HEK293 (cell line): ENCODE measurements around the gene RABAC1.

Experiments
- CTCF ChIP-seq: fragments of 450-650 bp; formaldehyde crosslinking; IDR thresholded peaks from 2 replicates; pipeline ENCODE4 v1.5.1; 2016; ENCODE audit warnings: missing biosample characterization, missing genetic modification characterization
- ZBTB49 ChIP-seq: fragments of 450-650 bp; formaldehyde crosslinking; IDR thresholded peaks from 2 replicates; pipeline ENCODE4 v1.5.1; 2016; ENCODE audit warnings: missing biosample characterization, missing genetic modification characterization, low read depth
- ZFHX2 ChIP-seq: fragments of 450-650 bp; formaldehyde crosslinking; conservative IDR thresholded peaks from 2 replicates; pipeline ENCODE4 v1.5.1; 2016; ENCODE audit warnings: missing biosample characterization, missing genetic modification characterization
- ZNF211 ChIP-seq: fragments of 450-650 bp; formaldehyde crosslinking; IDR thresholded peaks from 2 replicates; pipeline ENCODE4 v1.5.1; 2016; ENCODE audit warnings: low read depth, missing biosample characterization, missing genetic modification characterization
- ZNF350 ChIP-seq: fragments of 450-650 bp; formaldehyde crosslinking; IDR thresholded peaks from 2 replicates; pipeline ENCODE4 v1.5.0; 2017; ENCODE audit warnings: missing biosample characterization, mild to moderate bottlenecking, missing genetic modification characterization
- ZNF704 ChIP-seq: fragments of 450-650 bp; formaldehyde crosslinking; IDR thresholded peaks from 2 replicates; pipeline ENCODE4 v1.5.1; 2016; ENCODE audit warnings: missing biosample characterization, missing genetic modification characterization

- TF ChIP-seq ZFHX2 = no peak
- TF ChIP-seq CTCF (tag by site-specific recombination) = no peak
- TF ChIP-seq ZNF211 (tag by site-specific recombination) = no peak
- TF ChIP-seq ZBTB49 = no peak
- TF ChIP-seq ZNF704 = no peak
- TF ChIP-seq ZNF350 = no peak
These were observed 36.5 kb downstream of the RABAC1 start for GRCh38 chr19:41922585-41922984.
